Renal cortical epithelial cell (primary cell): Measurements from ENCODE around the gene RPS21. TPM values are rescaled to one million over a fixed set of nuclear protein-coding genes. Genes with fewer than 3 reads are reported as not detected.

Source experiments
- DNase-seq: peaks from one replicate; pipeline ENCODE4 v3.0.0-alpha.2; 2011; ENCODE audit warnings: low read depth
- total RNA-seq: library from RNA; depleted of rRNA; stranded (reverse); fragments of >200 nt; gene quantifications from 2 replicates; pipeline ENCODE4 v1.2.3, GENCODE V29; 2014

The RPS21 gene
- total RNA-seq = 170 and 654 TPM in 2 replicates

- DNase-seq = peak; percentile 75
These were observed at the start of gene RPS21 for GRCh38 chr20:62386383-62387218. Gene RPS21, plus strand, starts transcription at chr20:62387103. Its CDS starts 236 bp downstream, at chr20:62387339.

- no peak for DNase-seq
These were observed 49.2 kb upstream of the RPS21 start for GRCh38 chr20:62337558-62338293.

- DNase-seq = no peak
These were observed 48.6 kb upstream of the RPS21 start for GRCh38 chr20:62338294-62338620.

GRCh38 chr20:62339647-62340062, 47.2 kb upstream of the RPS21 start:
- no peak for DNase-seq

DNA sequence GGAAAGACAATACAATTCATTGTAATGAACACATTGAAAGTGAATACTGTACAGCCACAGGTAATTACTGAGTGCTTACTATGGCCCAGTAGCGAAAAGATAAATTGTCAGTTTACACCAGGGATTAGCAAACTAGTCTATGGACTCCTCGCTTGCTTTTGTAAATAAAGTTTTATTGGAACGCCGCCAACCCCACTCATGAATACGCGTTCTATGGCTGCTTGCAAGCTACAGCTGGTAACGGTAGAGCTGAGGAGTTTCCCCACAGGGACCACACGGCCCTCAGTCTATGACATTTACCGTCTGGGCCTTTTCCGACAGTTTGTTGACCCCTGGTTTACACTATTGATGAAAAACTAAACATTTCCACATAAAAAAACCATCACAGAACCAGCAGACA, 44.0 kb upstream of the RPS21 start:
- DNase-seq = no peak

DNA sequence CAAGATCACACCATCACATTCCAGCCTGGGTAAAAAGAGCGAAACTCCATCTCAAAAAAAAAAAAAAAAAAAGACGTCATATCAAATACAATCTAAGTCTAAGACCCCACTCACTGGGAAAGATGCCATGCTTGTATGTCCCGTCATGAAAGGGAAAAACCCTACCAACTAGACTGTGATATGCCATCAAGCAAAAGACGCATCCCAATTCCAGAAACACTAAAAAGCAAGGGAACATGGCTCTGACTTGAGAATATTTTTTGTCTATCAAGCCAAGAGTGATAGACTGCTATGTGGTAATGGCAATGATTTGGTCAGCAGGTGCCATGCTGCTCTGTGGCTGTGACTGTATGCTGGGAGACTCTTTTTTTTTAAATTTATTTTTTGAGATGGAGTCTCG, 42.8 kb upstream of the RPS21 start:
- no peak for DNase-seq

GRCh38 chr20:62344782-62345181, 42.1 kb upstream of the RPS21 start:
- peak; percentile 40 for DNase-seq

GRCh38 chr20:62345681-62346370, 41.1 kb upstream of the RPS21 start:
- DNase-seq = no peak

- no peak for DNase-seq
These were observed 40.3 kb upstream of the RPS21 start for GRCh38 chr20:62346398-62347150.

DNA sequence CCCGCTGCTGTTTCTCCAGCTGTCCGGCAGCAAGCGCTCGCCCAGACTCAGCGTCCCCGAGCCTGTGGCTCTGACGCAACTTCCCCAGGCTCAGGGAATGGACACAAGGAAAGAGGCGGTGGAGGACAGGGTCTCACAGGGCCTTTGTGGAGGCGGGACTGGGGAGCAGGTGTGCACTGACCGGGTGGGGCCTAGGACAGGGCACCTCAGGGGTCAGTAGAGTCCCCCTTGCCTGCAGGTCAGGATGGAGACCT, 39.8 kb upstream of the RPS21 start:
- DNase-seq = no peak

DNA sequence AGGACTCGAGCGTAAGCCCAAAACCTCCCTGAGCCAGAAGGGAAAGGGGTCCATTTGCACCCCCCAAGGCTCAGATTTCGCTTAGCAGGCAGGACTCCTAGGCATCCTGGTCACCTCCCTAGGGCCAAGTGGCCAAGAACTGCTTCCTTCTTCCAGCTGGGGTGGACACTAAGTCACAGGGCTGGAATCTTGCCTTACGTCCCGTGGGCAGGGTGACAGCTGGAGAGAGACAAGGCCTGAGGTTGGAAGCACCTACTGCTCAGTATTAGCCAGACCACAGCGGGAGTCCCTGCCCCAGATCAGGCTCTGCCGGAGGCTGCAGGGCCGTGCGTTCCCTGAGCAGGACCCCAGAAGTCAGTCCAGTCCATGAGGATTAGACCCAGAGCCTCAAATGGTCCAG, 39.5 kb upstream of the RPS21 start:
- no peak for DNase-seq

- no peak for DNase-seq
These were observed 38.3 kb upstream of the RPS21 start for GRCh38 chr20:62348604-62349003.

GRCh38 chr20:62349556-62350097, 37.3 kb upstream of the RPS21 start:
- DNase-seq = no peak

DNA sequence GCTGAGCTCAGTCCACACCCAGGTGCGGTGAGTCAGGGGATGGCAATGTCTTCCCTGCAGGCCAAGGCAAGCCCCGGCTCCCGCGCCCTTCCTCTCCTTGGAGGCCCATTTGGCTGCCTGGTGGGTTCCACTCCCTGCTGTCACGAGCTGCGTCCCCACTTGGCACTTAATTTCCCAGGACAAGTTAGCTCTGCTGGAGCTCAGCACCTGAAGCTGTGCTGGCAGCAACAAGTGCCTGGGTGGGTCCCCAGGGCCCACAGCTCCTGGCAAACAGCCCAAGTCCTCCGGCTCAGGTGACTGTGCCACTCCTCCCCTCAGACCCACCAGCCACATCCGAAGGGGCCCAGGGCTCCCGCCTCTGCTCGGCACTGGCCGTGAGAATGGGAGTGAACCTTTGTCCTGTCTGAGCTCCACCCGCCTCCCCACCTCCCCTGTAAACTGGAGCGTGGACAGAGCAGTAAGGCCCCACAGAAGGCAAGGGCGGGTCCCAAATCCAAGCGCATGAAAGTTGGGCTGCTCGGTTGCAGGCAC, 36.7 kb upstream of the RPS21 start:
- peak; percentile 75 for DNase-seq

DNA sequence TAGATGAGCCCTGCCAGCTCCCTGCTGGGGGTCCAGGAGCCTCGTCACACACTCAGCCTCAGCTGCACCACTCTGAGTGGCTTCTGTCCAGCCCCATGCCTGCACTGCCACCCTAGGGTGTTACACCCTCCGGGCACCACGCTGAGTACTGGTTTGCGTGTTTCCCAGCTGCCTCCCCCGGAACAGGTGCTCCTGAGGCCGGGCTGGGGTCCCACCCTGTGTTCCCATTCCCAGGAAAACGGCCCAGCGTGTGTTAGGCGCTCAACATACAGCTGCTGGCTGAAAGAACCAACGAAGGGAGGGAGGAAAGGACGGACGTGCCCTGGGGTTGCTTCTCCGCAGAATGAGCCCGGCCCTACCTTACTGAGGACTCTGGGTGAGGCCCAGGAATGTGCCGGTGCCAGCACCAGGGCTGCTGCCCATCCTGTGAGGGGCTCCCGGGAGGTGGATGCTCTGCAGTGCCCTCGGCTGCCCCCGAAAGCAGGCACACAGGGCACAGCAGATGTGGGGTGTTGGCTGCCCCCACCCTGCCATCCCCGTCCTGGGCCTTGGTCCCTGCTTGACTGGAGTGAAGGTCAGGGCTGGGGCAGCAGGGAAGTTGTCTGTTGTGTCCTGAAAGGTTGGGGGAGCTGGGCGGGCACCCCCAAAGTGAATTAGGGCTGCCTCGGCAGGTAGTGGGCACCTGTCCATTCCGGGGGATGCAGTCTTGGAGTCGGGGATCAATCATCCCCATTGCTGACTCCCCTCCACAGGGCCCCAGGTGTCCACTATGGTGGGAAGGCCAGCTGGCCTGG, 36.1 kb upstream of the RPS21 start:
- DNase-seq = no peak

GRCh38 chr20:62351469-62352401, 35.2 kb upstream of the RPS21 start:
- DNase-seq = no peak

GRCh38 chr20:62352402-62353288, 34.3 kb upstream of the RPS21 start:
- no peak for DNase-seq

DNA sequence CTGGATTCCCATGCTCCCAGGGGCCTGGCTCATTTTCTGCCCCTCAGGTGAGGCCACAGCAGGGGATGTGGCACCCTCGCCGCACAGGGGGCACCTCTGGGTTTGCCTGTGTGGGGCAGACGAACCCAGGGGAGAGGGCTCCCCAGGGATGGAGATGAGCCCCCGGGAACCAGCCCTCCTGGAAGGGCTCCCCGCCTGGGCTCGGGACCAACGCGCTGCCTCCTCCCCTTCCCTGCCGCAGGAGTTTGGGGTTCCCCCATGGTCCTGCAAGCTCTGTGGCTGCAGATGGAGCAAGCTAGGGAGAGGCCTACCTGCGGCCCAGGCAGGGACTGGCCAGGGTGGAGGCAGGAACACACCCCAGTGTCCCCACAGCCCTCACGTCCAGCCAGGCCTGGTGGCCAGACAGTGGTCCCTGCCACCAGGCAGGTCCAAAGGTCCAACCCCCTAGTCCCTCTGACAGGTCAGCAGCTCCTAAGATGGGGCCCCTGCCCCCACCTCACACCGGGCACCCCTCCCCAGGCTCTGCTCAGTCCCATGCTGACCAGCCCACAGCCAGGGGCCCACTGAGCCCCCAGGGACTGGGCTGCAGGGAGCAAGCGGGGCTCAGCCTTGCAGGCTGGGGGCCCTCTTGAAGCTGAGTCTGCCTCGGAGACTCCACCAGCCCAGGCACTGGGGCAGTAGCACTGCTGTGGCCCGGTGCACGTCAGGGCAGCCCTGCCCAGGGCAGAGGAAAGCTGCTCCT, 33.4 kb upstream of the RPS21 start:
- no peak for DNase-seq
